ENCODE data around the gene ZNF865. TPM values are rescaled to one million over a fixed set of nuclear protein-coding genes. Genes with fewer than 3 reads are reported as not detected.
A peak's percentile ranks its signal among the peaks of the same experiment; 100 is the strongest.

The ZNF865 gene
- 12.2 and 12.7 TPM in 2 replicates for total RNA-seq (2022)
- percentile 66 among the genes with signal in this experiment for Bru-seq, nascent RNA
- BruChase-seq, experiment 1, labeled RNA remaining after a 6-hour chase = percentile 68 among the genes with signal in this experiment
- percentile 72 among the genes with signal in this experiment for BruChase-seq, experiment 2, labeled RNA remaining after a 2-hour chase
- long read RNA-seq, partial matches to known transcripts = 0 of 6 reads
- long read RNA-seq, other reads (novel, unspliced or antisense) = 6 of 6 reads

DNA sequence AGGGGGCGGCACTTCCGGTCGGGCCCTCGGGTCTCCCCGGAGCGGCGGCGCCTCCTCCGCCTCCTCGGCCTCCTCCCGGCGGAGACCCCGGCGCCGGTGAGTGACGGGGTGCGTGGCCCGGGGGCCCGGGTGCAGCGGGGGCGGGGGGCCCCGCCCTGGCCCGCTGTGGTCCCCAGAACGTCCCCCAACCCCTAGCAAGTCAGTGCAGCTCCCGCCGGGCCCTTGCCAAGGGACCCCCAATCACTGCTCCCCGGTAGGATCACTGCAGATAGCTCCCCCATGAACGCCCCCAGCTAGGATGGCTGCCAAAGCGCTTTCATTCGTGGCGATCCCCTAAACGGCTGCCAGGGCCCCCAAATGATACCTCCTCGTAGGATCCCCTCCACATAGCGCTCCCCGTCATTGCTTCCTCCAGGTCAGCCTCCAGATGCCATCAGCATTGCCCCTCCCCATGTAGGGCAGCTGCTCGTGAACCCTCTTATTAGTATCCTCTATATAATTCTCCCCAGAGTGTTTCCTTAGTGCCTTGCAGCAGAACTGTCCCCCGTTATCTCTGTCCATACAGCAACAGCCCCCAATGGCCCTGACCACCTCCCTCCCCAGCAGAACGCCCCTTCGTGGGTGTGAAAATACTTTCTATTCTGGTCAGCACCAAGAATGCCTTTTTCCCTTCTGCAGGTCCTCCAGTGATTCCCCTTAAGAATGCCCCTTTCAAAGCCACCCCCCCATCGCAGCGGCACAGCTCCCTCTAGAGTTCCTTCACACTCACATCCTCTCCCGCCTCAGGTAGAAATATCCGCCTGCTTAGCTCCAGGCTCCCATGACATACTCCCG, at the start of gene ZNF865:
Gene ZNF865 (plus strand): TSS at position 11 of the 834 bp plus-strand sequence. CDS start 7,972 bp downstream, outside the sequence.
- no TSS peak for BruUV-seq (replicated peaks)
- peaks cover 46% of the 10 kb centered on the region for H3K4me1 Mint-ChIP-seq (ENCODE audit: insufficient read depth, unreplicated experiment)
- H3K27me3 Mint-ChIP-seq (ENCODE audit: insufficient read depth, unreplicated experiment) = no peaks in the 10 kb centered on the region
- H3K9me3 Mint-ChIP-seq (ENCODE audit: unreplicated experiment) = no peaks in the 10 kb centered on the region
- POLR2A ChIA-PET = interaction anchor here (0.7 to 2.2 kb wide), 14 partner anchors 11 to 1143 kb away, joined by 4 to 15 read pairs (median 6); partner anchors contain the start of genes ISOC2, KMT5C, LENG9 and U2AF2
- intact Hi-C loops (cut with micrococcal nuclease) = loop anchor here (1.0 to 5.0 kb wide), 3 partner anchors 18 to 1414 kb away; partner anchors contain the start of genes TSEN34 and ZNF784
- DNase-seq (ENCODE audit: unreplicated experiment) = peak; percentile 87
- H3K4me3 Mint-ChIP-seq (ENCODE audit: unreplicated experiment) = peak within 1 kb of the TSS; percentile 84
- H3K27ac Mint-ChIP-seq (ENCODE audit: low read depth, unreplicated experiment) = peak within 1 kb of the TSS; percentile 83
- TF ChIP-seq, protein P1, sequence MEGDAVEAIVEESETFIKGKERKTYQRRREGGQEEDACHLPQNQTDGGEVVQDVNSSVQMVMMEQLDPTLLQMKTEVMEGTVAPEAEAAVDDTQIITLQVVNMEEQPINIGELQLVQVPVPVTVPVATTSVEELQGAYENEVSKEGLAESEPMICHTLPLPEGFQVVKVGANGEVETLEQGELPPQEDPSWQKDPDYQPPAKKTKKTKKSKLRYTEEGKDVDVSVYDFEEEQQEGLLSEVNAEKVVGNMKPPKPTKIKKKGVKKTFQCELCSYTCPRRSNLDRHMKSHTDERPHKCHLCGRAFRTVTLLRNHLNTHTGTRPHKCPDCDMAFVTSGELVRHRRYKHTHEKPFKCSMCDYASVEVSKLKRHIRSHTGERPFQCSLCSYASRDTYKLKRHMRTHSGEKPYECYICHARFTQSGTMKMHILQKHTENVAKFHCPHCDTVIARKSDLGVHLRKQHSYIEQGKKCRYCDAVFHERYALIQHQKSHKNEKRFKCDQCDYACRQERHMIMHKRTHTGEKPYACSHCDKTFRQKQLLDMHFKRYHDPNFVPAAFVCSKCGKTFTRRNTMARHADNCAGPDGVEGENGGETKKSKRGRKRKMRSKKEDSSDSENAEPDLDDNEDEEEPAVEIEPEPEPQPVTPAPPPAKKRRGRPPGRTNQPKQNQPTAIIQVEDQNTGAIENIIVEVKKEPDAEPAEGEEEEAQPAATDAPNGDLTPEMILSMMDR (IDR thresholded peaks at IDR 0.05; ENCODE audit: unreplicated experiment) = peak; percentile 73
- CTCF ChIA-PET = interaction anchor here (0.6 to 4.5 kb wide), 33 partner anchors 12 to 465 kb away, joined by 3 to 32 read pairs (median 4); partner anchors contain the start of genes SSC5D, ZNF628 and ZNF784
- H3K36me3 Mint-ChIP-seq (ENCODE audit: insufficient read depth, unreplicated experiment) = peaks cover 32% of the 10 kb centered on the region

DNA sequence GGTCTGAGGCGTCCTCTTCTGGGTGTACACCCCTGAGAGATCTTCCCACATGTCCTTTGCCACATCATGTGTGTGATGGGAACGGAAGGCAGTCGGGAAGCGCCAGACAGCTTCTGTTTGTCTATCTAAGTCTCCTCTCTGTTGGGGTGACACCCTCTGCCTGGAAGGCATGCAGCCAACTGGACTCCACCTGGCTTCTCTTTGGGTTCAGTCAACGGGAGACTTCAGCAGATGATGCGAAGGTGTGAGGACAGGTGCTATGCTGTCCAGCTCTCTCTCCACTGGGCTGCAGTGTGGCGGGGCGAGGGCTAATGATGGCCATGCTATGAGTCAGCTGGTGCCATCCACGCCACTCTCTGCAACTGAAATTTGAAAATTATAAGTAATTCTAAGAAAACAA, 45.8 kb upstream of the ZNF865 start:
- TF ChIP-seq, protein P1 (IDR thresholded peaks at IDR 0.05; ENCODE audit: unreplicated experiment) = no peak
- ChIA-PET CTCF (interaction anchor here (1.0 kb wide), 1 partner anchor 42 kb away, joined by 3 read pairs; no protein-coding TSS in a partner anchor), POLR2A (no interaction called here)
- Mint-ChIP-seq H3K27ac (ENCODE audit: low read depth, unreplicated experiment) (no peak overlapping the region), H3K4me1 (ENCODE audit: insufficient read depth, unreplicated experiment) (no peaks in the 10 kb centered on the region), H3K9me3 (ENCODE audit: unreplicated experiment) (no peaks in the 10 kb centered on the region), H3K27me3 (ENCODE audit: insufficient read depth, unreplicated experiment) (peaks cover 25% of the 10 kb centered on the region), H3K36me3 (ENCODE audit: insufficient read depth, unreplicated experiment) (no peaks in the 10 kb centered on the region), H3K4me3 (ENCODE audit: unreplicated experiment) (no peak overlapping the region)
- BruUV-seq (replicated peaks) = no TSS peak
- DNase-seq (ENCODE audit: unreplicated experiment) = no peak
- intact Hi-C loops (cut with micrococcal nuclease) = no loop called here

DNA sequence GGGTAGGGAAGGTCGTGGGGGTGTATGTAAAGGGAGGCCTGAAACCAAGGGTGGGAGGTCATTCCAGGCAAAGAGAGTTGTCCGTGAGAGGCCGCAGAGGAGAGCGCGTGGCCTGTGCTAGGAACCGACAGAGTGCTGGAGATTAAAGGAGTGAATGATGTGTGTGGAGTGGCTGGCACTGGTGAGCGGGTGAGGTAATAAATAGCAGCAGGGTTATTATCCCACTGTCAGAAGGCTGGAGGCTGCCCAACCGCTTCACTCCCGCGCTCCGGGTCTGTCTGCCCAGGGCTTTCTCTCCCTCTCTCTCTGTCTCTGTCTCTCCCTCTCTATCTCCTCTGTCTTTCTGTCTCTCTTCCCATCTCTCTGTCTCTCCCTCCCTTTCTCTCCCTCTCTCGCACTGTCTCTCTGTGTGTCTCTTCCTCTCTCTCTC, 42.2 kb upstream of the ZNF865 start:
- TF ChIP-seq, protein P1 (IDR thresholded peaks at IDR 0.05; ENCODE audit: unreplicated experiment) = no peak
- peaks cover 25% of the 10 kb centered on the region for H3K27me3 Mint-ChIP-seq (ENCODE audit: insufficient read depth, unreplicated experiment)
- intact Hi-C loops (cut with micrococcal nuclease) = no loop called here
- ChIA-PET CTCF (no interaction called here), POLR2A (no interaction called here)
- no TSS peak for BruUV-seq (replicated peaks)
- H3K4me1 Mint-ChIP-seq (ENCODE audit: insufficient read depth, unreplicated experiment) = no peaks in the 10 kb centered on the region
- H3K4me3 Mint-ChIP-seq (ENCODE audit: unreplicated experiment) = no peak overlapping the region
- no peaks in the 10 kb centered on the region for H3K36me3 Mint-ChIP-seq (ENCODE audit: insufficient read depth, unreplicated experiment)
- no peaks in the 10 kb centered on the region for H3K9me3 Mint-ChIP-seq (ENCODE audit: unreplicated experiment)
- DNase-seq (ENCODE audit: unreplicated experiment) = no peak
- H3K27ac Mint-ChIP-seq (ENCODE audit: low read depth, unreplicated experiment) = no peak overlapping the region

DNA sequence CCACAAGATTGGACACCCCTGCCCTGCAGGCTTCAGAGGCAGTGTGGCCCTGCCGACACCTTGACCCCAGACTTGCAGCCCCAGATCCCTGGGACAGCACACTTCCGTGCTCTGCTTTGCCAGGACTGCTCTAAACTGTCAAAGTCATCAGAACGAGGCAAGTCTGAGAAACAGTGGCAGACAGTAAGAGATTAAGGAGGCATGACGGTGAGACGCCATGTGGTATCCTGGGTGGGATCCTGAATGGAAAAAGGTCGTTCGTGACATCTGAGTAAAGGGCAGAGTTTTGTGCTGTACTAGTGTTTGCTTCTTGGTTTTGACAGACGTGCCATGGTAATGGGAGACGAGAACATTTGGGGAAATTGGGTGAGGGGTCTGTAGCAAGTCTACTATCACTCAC, 38.6 kb upstream of the ZNF865 start:
- ChIA-PET POLR2A (interaction anchor here (0.6 to 1.3 kb wide), 2 partner anchors 50 to 1382 kb away, joined by 3 to 4 read pairs; no protein-coding TSS in a partner anchor), CTCF (no interaction called here)
- DNase-seq (ENCODE audit: unreplicated experiment) = no peak
- TF ChIP-seq, protein P1 (IDR thresholded peaks at IDR 0.05; ENCODE audit: unreplicated experiment) = no peak
- Mint-ChIP-seq H3K9me3 (ENCODE audit: unreplicated experiment) (no peaks in the 10 kb centered on the region), H3K36me3 (ENCODE audit: insufficient read depth, unreplicated experiment) (no peaks in the 10 kb centered on the region), H3K27ac (ENCODE audit: low read depth, unreplicated experiment) (no peak overlapping the region), H3K4me1 (ENCODE audit: insufficient read depth, unreplicated experiment) (no peaks in the 10 kb centered on the region), H3K27me3 (ENCODE audit: insufficient read depth, unreplicated experiment) (peaks cover 12% of the 10 kb centered on the region), H3K4me3 (ENCODE audit: unreplicated experiment) (no peak overlapping the region)
- intact Hi-C loops (cut with micrococcal nuclease) = no loop called here
- BruUV-seq (replicated peaks) = no TSS peak
